Keratinocyte (primary cell): ENCODE measurements around the gene DYDC1.

Experiments used
- EZH2 ChIP-seq: IDR thresholded peaks from one replicate; pipeline ENCODE4 v1.6.1; 2012; ENCODE audit warnings: inconsistent platforms, mild to moderate bottlenecking, low read length, moderate library complexity
- TF ChIP-seq, protein P1 (sequence below), 3 experiments: IDR thresholded peaks in 1 of 3; conservative IDR thresholded peaks in 1 of 3; optimal IDR thresholded peaks in 1 of 3; 2 replicates in 2 of 3; 3 replicates in 1 of 3; pipeline versions ENCODE3 to v1.5.1; 2011; ENCODE audit warnings: low read length in 3 of 3, mild to moderate bottlenecking in 3 of 3, moderate library complexity in 2 of 3, control low read depth in 1 of 3, inconsistent platforms in 1 of 3; ENCODE audit not compliant: insufficient read depth in 2 of 3; ENCODE audit errors: extremely low read depth in 1 of 3

- TF ChIP-seq, protein P1, sequence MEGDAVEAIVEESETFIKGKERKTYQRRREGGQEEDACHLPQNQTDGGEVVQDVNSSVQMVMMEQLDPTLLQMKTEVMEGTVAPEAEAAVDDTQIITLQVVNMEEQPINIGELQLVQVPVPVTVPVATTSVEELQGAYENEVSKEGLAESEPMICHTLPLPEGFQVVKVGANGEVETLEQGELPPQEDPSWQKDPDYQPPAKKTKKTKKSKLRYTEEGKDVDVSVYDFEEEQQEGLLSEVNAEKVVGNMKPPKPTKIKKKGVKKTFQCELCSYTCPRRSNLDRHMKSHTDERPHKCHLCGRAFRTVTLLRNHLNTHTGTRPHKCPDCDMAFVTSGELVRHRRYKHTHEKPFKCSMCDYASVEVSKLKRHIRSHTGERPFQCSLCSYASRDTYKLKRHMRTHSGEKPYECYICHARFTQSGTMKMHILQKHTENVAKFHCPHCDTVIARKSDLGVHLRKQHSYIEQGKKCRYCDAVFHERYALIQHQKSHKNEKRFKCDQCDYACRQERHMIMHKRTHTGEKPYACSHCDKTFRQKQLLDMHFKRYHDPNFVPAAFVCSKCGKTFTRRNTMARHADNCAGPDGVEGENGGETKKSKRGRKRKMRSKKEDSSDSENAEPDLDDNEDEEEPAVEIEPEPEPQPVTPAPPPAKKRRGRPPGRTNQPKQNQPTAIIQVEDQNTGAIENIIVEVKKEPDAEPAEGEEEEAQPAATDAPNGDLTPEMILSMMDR (optimal IDR thresholded peaks at IDR 0.05 in 1 of 3, IDR thresholded peaks at IDR 0.05 in 1 of 3, conservative IDR thresholded peaks at IDR 0.05 in 1 of 3; ENCODE audit: extremely low read depth in 1 of 3, insufficient read depth in 2 of 3, low read length in 3 of 3), result no peak
- TF ChIP-seq EZH2, result no peak
Observed at GRCh38 chr10:80296942-80297341, 59.6 kb downstream of the DYDC1 start.
